MM.1S (cell line): ENCODE data around the gene WDR13.
"Not testable (repeated sequence)": the region's sequence is repeated elsewhere in the genome, so short reads cannot be mapped to it uniquely, and the experiment has no call there.

Experiments used
- CTCF ChIP-seq: fragments of 300-600 bp; sonication (generic); IDR thresholded peaks from 2 replicates; pipeline ENCODE4 v1.5.1; 2016; ENCODE audit warnings: antibody characterized with exemption, low read length, mixed read lengths
- EZH2 ChIP-seq: fragments of 300-600 bp; sonication (generic); optimal IDR thresholded peaks from 2 replicates; pipeline ENCODE3; 2017; ENCODE audit warnings: low read depth, mild to moderate bottlenecking, antibody characterized with exemption, low read length, mixed read lengths

DNA sequence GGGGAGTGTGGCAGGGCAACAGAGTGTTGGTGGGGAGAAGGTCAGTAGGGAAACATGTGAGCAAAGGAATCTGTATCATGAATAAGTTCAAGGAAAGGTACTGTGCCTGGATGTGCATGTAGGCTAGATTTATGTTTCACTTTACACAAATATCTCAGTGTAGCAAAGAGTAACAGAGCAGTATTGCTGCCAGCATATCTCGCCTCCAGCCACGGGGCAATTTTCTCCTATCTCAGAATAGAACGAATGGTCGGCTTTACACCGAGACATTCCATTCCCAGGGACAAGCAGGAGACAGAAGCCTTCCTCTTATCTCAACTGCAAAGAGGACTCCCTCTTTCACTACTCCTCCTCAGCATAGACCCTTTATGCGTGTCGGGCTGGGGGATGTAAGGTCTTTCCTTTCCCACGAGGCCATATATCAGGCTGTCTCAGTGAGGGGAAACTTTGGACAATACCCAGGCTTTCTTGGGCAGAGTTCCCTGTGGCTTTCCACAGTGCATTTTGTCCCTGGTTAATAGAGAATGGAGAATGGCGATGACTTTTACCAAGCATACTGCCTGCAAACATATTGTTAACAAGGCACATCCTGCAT, 41.5 kb upstream of the WDR13 start:
- not testable (repeated sequence) for TF ChIP-seq CTCF, EZH2
